Measurements from ENCODE around the gene A3GALT2. TPM values are rescaled to one million over a fixed set of nuclear protein-coding genes. Genes with fewer than 3 reads are reported as not detected.

The A3GALT2 gene
- total RNA-seq, 1 donor from 2014 or later = 0.71 TPM

DNA sequence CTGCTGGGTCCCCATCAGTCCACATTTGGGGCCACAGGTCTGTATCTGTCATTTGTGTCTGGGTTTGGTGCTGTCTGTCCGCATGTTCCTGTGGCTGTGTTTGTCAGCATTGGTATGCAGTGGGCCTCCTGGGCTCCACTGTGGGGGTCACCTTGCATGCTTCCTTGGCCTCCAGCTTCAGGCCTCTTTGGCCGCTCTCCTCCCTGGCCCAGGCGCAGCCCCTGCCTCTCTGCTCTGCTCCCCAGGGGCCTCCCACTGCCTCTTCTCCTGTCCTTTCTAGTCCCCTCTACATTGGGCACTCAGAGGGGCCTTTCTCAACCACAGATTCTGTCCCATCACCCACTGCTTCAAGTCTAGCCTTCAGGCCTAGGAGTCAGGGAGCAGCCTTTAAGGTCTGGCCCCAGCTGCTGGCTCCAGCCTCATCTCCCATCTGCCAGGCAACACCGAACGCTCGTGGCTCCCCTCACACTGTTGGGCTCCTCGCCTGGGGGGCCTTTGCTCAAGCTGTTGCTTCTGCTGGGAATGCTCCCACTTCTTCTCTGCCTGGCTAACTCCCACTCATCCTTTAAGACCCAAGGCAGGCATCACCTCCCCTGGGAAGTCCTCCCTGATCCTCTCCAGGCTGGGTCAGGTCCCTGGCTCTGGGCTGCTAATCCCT, 50.0 kb downstream of the A3GALT2 start:
- Mint-ChIP-seq H3K4me3 (ENCODE audit: unreplicated experiment) (peak overlapping the region; percentile 42), H3K4me1 (ENCODE audit: low read depth, unreplicated experiment) (peaks cover 50% of the 10 kb centered on the region)
- TF ChIP-seq, protein P1, sequence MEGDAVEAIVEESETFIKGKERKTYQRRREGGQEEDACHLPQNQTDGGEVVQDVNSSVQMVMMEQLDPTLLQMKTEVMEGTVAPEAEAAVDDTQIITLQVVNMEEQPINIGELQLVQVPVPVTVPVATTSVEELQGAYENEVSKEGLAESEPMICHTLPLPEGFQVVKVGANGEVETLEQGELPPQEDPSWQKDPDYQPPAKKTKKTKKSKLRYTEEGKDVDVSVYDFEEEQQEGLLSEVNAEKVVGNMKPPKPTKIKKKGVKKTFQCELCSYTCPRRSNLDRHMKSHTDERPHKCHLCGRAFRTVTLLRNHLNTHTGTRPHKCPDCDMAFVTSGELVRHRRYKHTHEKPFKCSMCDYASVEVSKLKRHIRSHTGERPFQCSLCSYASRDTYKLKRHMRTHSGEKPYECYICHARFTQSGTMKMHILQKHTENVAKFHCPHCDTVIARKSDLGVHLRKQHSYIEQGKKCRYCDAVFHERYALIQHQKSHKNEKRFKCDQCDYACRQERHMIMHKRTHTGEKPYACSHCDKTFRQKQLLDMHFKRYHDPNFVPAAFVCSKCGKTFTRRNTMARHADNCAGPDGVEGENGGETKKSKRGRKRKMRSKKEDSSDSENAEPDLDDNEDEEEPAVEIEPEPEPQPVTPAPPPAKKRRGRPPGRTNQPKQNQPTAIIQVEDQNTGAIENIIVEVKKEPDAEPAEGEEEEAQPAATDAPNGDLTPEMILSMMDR (IDR thresholded peaks at IDR 0.05; ENCODE audit: partially characterized antibody, unreplicated experiment) = no peak

DNA sequence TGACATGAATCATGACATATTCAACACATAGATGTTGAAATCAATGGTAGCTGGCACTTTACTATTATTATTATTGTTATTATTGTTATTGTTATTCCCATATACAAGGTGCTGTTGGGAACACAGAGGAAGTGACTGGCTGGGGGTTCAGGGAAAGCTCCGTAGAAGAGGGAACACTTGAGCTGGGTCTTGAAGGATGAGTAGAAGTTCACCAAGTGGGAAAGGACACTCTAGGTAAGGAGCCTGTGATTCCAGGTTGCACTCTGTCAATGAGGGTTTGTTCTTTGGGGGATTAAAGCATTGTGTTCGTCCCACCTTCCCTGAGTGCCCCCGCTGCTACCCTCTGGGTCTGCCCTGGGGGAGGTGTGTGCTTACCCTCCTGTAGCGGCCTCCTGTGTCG, 50.5 kb downstream of the A3GALT2 start:
- Mint-ChIP-seq H3K27ac (ENCODE audit: unreplicated experiment) (peak overlapping the region; percentile 85), H3K36me3 (ENCODE audit: unreplicated experiment) (no peaks in the 10 kb centered on the region)

More for the DNA sequence above, 50.0 kb downstream of the A3GALT2 start:
- H3K27ac Mint-ChIP-seq (ENCODE audit: unreplicated experiment) = peak overlapping the region; percentile 85
- H3K36me3 Mint-ChIP-seq (ENCODE audit: unreplicated experiment) = no peaks in the 10 kb centered on the region
- peaks cover 22% of the 10 kb centered on the region for H3K9me3 Mint-ChIP-seq (ENCODE audit: unreplicated experiment)
- peaks cover 11% of the 10 kb centered on the region for H3K27me3 Mint-ChIP-seq (ENCODE audit: unreplicated experiment)
- no peak for DNase-seq

DNA sequence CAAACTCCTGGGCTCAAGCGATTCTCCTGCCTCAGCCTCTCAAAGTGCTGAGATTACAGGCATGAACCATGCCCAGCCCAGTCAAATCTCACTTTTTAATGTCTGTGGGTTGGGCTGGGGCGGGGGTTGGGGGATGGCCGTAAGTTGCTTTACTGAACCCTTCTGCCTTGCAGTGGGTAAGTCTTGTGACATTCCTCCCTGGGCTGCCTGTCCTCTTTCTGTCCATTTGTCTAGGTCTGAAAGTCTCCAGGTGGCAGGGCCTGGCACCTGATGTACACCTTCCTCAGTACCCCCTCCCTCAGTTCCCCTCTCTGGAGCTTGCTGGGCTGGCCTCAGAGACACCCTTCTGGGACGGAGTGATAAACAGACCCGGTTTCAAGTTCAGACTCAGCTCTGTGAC, 51.3 kb downstream of the A3GALT2 start:
- Mint-ChIP-seq H3K36me3 (ENCODE audit: unreplicated experiment) (no peaks in the 10 kb centered on the region), H3K27me3 (ENCODE audit: unreplicated experiment) (peaks cover 11% of the 10 kb centered on the region), H3K27ac (ENCODE audit: unreplicated experiment) (peak overlapping the region; percentile 40), H3K9me3 (ENCODE audit: unreplicated experiment) (peaks cover 22% of the 10 kb centered on the region), H3K4me3 (ENCODE audit: unreplicated experiment) (peak overlapping the region; percentile 20), H3K4me1 (ENCODE audit: low read depth, unreplicated experiment) (peaks cover 52% of the 10 kb centered on the region)
- DNase-seq = no peak
- TF ChIP-seq, protein P1 (IDR thresholded peaks at IDR 0.05; ENCODE audit: partially characterized antibody, unreplicated experiment) = no peak

More for the DNA sequence above, 50.5 kb downstream of the A3GALT2 start:
- no peak for DNase-seq
- TF ChIP-seq, protein P1 (IDR thresholded peaks at IDR 0.05; ENCODE audit: partially characterized antibody, unreplicated experiment) = no peak
- H3K4me1 Mint-ChIP-seq (ENCODE audit: low read depth, unreplicated experiment) = peaks cover 52% of the 10 kb centered on the region
- peaks cover 22% of the 10 kb centered on the region for H3K9me3 Mint-ChIP-seq (ENCODE audit: unreplicated experiment)
- peaks cover 11% of the 10 kb centered on the region for H3K27me3 Mint-ChIP-seq (ENCODE audit: unreplicated experiment)
- H3K4me3 Mint-ChIP-seq (ENCODE audit: unreplicated experiment) = peak overlapping the region; percentile 20

DNA sequence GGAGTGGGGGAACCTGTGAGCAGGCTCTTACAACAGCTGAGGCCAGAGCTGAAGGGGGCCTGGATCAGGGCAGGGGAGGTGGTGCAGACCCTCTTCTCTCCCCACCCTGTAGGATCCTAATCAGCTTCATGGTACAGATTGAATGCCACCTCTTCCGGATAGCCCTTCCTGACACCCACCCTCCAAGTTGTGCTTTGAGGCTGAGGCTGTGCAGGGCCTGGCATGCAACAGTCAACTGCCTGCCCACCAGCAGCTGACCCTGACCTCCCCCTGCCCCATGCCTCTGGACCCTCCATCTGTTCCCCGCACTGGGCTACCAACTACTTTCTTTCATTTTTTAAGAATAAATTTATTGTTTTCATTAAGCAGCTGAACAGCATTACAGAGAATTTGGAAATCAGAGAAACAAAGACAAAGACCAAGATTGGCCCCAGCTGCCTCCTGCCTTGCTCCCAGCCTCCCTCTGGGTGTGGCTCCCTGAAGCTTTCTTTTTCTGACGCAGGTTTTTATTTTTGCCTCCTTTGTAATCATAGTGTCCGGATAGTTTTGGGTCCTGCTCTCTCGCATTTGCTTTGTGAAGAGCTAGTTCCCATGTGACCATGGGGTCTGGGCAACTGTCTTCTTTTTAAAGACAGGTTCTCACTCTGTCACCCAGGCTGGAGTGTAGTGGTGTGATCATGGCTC, 51.8 kb downstream of the A3GALT2 start:
- H3K4me3 Mint-ChIP-seq (ENCODE audit: unreplicated experiment) = peak overlapping the region; percentile 39
- no peak for DNase-seq
- peak overlapping the region; percentile 40 for H3K27ac Mint-ChIP-seq (ENCODE audit: unreplicated experiment)
- peaks cover 11% of the 10 kb centered on the region for H3K27me3 Mint-ChIP-seq (ENCODE audit: unreplicated experiment)
- no peaks in the 10 kb centered on the region for H3K36me3 Mint-ChIP-seq (ENCODE audit: unreplicated experiment)
- H3K4me1 Mint-ChIP-seq (ENCODE audit: low read depth, unreplicated experiment) = peaks cover 52% of the 10 kb centered on the region
- TF ChIP-seq, protein P1 (IDR thresholded peaks at IDR 0.05; ENCODE audit: partially characterized antibody, unreplicated experiment) = no peak
- H3K9me3 Mint-ChIP-seq (ENCODE audit: unreplicated experiment) = peaks cover 22% of the 10 kb centered on the region

DNA sequence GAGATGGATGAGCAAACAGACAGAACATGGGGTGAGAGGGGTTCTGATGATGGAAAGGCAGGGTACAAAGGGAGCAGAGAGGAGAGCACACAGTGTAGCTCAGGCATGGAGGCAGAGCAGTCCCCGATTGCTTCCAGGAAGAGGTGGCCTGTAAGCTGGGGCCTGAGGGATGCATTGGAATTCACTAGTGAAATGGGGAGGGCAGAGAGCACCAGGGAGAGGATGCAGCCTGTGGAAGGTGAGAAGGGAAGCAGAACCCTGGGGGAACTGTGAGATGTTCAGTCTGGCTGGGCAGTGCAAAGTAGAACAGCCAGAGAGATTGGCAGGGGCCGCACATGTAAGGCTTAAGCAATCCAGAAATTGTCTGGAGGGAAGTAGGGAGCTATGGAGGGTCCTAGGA, 52.4 kb downstream of the A3GALT2 start:
- H3K27me3 Mint-ChIP-seq (ENCODE audit: unreplicated experiment) = peaks cover 12% of the 10 kb centered on the region
- no peak overlapping the region for H3K4me3 Mint-ChIP-seq (ENCODE audit: unreplicated experiment)
- H3K4me1 Mint-ChIP-seq (ENCODE audit: low read depth, unreplicated experiment) = peaks cover 51% of the 10 kb centered on the region
- peak overlapping the region; percentile 77 for H3K27ac Mint-ChIP-seq (ENCODE audit: unreplicated experiment)
- no peak for DNase-seq
- H3K36me3 Mint-ChIP-seq (ENCODE audit: unreplicated experiment) = no peaks in the 10 kb centered on the region
- H3K9me3 Mint-ChIP-seq (ENCODE audit: unreplicated experiment) = peaks cover 21% of the 10 kb centered on the region
- TF ChIP-seq, protein P1 (IDR thresholded peaks at IDR 0.05; ENCODE audit: partially characterized antibody, unreplicated experiment) = no peak

All from glutamatergic neuron (in vitro differentiated cells).